A673 (cell line): ENCODE measurements around the gene NCAM2.

Source experiments
- EZH2 ChIP-seq: fragments of 200-600 bp; sonication (generic); IDR thresholded peaks from 2 replicates; pipeline ENCODE4 v1.6.1; 2017; ENCODE audit warnings: borderline replicate concordance, low read depth, mild to moderate bottlenecking, mixed read lengths, antibody characterized with exemption, low read length; ENCODE audit not compliant: poor library complexity, severe bottlenecking
- TF ChIP-seq, protein P1 (sequence below): fragments of 300-800, 200-600 bp; sonication (generic); conservative IDR thresholded peaks from 2 replicates; pipeline ENCODE4 v1.5.1; 2017; ENCODE audit warnings: low read depth, mild to moderate bottlenecking, antibody characterized with exemption, low read length, moderate library complexity, mixed read lengths

GRCh38 chr21:21213297-21213696, 215.1 kb downstream of the NCAM2 start:
- TF ChIP-seq, protein P1, sequence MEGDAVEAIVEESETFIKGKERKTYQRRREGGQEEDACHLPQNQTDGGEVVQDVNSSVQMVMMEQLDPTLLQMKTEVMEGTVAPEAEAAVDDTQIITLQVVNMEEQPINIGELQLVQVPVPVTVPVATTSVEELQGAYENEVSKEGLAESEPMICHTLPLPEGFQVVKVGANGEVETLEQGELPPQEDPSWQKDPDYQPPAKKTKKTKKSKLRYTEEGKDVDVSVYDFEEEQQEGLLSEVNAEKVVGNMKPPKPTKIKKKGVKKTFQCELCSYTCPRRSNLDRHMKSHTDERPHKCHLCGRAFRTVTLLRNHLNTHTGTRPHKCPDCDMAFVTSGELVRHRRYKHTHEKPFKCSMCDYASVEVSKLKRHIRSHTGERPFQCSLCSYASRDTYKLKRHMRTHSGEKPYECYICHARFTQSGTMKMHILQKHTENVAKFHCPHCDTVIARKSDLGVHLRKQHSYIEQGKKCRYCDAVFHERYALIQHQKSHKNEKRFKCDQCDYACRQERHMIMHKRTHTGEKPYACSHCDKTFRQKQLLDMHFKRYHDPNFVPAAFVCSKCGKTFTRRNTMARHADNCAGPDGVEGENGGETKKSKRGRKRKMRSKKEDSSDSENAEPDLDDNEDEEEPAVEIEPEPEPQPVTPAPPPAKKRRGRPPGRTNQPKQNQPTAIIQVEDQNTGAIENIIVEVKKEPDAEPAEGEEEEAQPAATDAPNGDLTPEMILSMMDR, result no peak
- no peak for TF ChIP-seq EZH2
